Measurements from ENCODE around the gene GAB2.
A peak's percentile ranks its signal among the peaks of the same experiment; 100 is the strongest.

Gene GAB2

GRCh38 chr11:78397398-78397797 is 20.2 kb downstream of the GAB2 start:
- no peak for DNase-seq

- no peak for DNase-seq
Measured at GRCh38 chr11:78395597-78395996, 22.0 kb downstream of the GAB2 start.

GRCh38 chr11:78392854-78393253 is 24.8 kb downstream of the GAB2 start:
- no peak for DNase-seq

- DNase-seq, result no peak
Measured at GRCh38 chr11:78391424-78391823, 26.2 kb downstream of the GAB2 start.

- no peak for DNase-seq
Measured at GRCh38 chr11:78390809-78391208, 26.8 kb downstream of the GAB2 start.

- no peak for DNase-seq
Measured at GRCh38 chr11:78386215-78386941, 31.2 kb downstream of the GAB2 start.

GRCh38 chr11:78385205-78385604 is 32.4 kb downstream of the GAB2 start:
- DNase-seq, result no peak

- DNase-seq, result no peak
Measured at GRCh38 chr11:78384231-78384630, 33.4 kb downstream of the GAB2 start.

- no peak for DNase-seq
Measured at GRCh38 chr11:78381865-78382264, 35.8 kb downstream of the GAB2 start.

GRCh38 chr11:78380615-78381051 is 37.0 kb downstream of the GAB2 start:
- DNase-seq, result no peak

- DNase-seq, result no peak
Measured at GRCh38 chr11:78379039-78379670, 38.5 kb downstream of the GAB2 start.

GRCh38 chr11:78377625-78378418 is 39.8 kb downstream of the GAB2 start:
- DNase-seq, result no peak

- DNase-seq, result no peak
Measured at GRCh38 chr11:78376858-78377257, 40.8 kb downstream of the GAB2 start.

- no peak for DNase-seq
Measured at GRCh38 chr11:78374917-78375316, 42.7 kb downstream of the GAB2 start.

GRCh38 chr11:78373689-78374088 is 43.9 kb downstream of the GAB2 start:
- no peak for DNase-seq

GRCh38 chr11:78372114-78372768 is 45.4 kb downstream of the GAB2 start:
- DNase-seq, result no peak

- DNase-seq, result peak; percentile 86
Measured at GRCh38 chr11:78371221-78371891, 46.3 kb downstream of the GAB2 start.

- DNase-seq, result no peak
Measured at GRCh38 chr11:78370406-78371172, 47.0 kb downstream of the GAB2 start.

GRCh38 chr11:78365381-78365792 is 52.2 kb downstream of the GAB2 start:
- no peak for DNase-seq

- no peak for DNase-seq
Measured at GRCh38 chr11:78364128-78364751, 53.4 kb downstream of the GAB2 start.

GRCh38 chr11:78363024-78363619 is 54.5 kb downstream of the GAB2 start:
- no peak for DNase-seq
